Liver (tissue), 9 donors: ENCODE measurements around the gene LRRC55. TPM values are rescaled to one million over a fixed set of nuclear protein-coding genes. Genes with fewer than 3 reads are reported as not detected.

ENCODE experiments used
- DNase-seq: peaks from one replicate; pipeline ENCODE4 v3.0.0-alpha.2; 2017; ENCODE audit warnings: low spot score
- H3K27ac ChIP-seq, 2 donors: one replicate each; pipeline ENCODE4 v1.7.0; 2013; ENCODE audit warnings: inconsistent platforms in 2 of 2, low read length in 2 of 2, control low read depth in 1 of 2, low read depth in 1 of 2, mild to moderate bottlenecking in 1 of 2
- H3K27me3 ChIP-seq, 4 donors: one replicate each; pipeline versions ENCODE4 v1.6.1 to v1.7.0; 2013; ENCODE audit warnings: low read length in 3 of 4, inconsistent platforms in 1 of 4, mild to moderate bottlenecking in 1 of 4, moderate library complexity in 1 of 4; ENCODE audit not compliant: control insufficient read depth in 4 of 4, insufficient read depth in 4 of 4
- H3K36me3 ChIP-seq, 4 donors: one replicate each; pipeline versions ENCODE4 v1.6.1 to v1.7.0; 2013; ENCODE audit warnings: low read length in 3 of 4, mild to moderate bottlenecking in 3 of 4, low read depth in 1 of 4, moderate library complexity in 1 of 4; ENCODE audit not compliant: control insufficient read depth in 4 of 4, insufficient read depth in 3 of 4
- H3K4me1 ChIP-seq, 4 donors: one replicate each; pipeline versions ENCODE4 v1.6.1 to v1.7.0; 2013; ENCODE audit warnings: low read length in 3 of 4, mild to moderate bottlenecking in 3 of 4, moderate library complexity in 1 of 4; ENCODE audit not compliant: control insufficient read depth in 4 of 4, insufficient read depth in 4 of 4
- H3K4me3 ChIP-seq, 3 donors: one replicate each; pipeline versions ENCODE4 v1.6.1 to v1.7.0; 2013; ENCODE audit warnings: low read length in 3 of 3, control low read depth in 1 of 3, low read depth in 1 of 3, mild to moderate bottlenecking in 1 of 3
- H3K9ac ChIP-seq, 2 donors: one replicate each; pipeline ENCODE4 v1.7.0; 2013; ENCODE audit warnings: low read length in 2 of 2, mild to moderate bottlenecking in 2 of 2, moderate library complexity in 2 of 2, control low read depth in 1 of 2, low read depth in 1 of 2
- H3K9me3 ChIP-seq, 4 donors: one replicate each; pipeline versions ENCODE4 v1.6.1 to v1.7.0; 2013; ENCODE audit warnings: low read length in 3 of 4; ENCODE audit not compliant: control insufficient read depth in 4 of 4
- ATF3 ChIP-seq: IDR thresholded peaks from 2 replicates; pipeline ENCODE4 v1.6.1; 2016; ENCODE audit warnings: antibody characterized with exemption
- CTCF ChIP-seq: fragments of 150-350 bp; IDR thresholded peaks from 2 replicates; pipeline ENCODE4 v1.5.1; 2017; ENCODE audit warnings: improper control_type of control experiment, low read depth, low read length; ENCODE audit not compliant: missing input control
- FOXA1 ChIP-seq: IDR thresholded peaks from 2 replicates; pipeline ENCODE4 v1.6.1; 2016; ENCODE audit warnings: antibody characterized with exemption
- FOXA2 ChIP-seq: IDR thresholded peaks from 2 replicates; pipeline ENCODE4 v1.6.1; 2016; ENCODE audit warnings: antibody characterized with exemption
- GABPA ChIP-seq, 2 donors: IDR thresholded peaks in 1 of 2; conservative IDR thresholded peaks in 1 of 2; 2 replicates each; pipeline ENCODE4 v1.6.1; 2016; ENCODE audit warnings: antibody characterized with exemption in 2 of 2, mild to moderate bottlenecking in 1 of 2, moderate library complexity in 1 of 2
- HNF4A ChIP-seq, 2 donors: conservative IDR thresholded peaks; 2 replicates each; pipeline ENCODE4 v1.6.1; 2016; ENCODE audit warnings: antibody characterized with exemption in 2 of 2, mild to moderate bottlenecking in 2 of 2
- HNF4G ChIP-seq: IDR thresholded peaks from 2 replicates; pipeline ENCODE4 v1.6.1; 2016; ENCODE audit warnings: antibody characterized with exemption
- JUND ChIP-seq, 2 donors: IDR thresholded peaks; 2 replicates each; pipeline ENCODE4 v1.6.1; 2016; ENCODE audit warnings: antibody characterized with exemption in 2 of 2
- RAD21 ChIP-seq, 2 donors: IDR thresholded peaks; 2 replicates each; pipeline ENCODE4 v1.6.1; 2016; ENCODE audit warnings: antibody characterized with exemption in 2 of 2, mild to moderate bottlenecking in 2 of 2
- REST ChIP-seq: IDR thresholded peaks from 2 replicates; pipeline ENCODE4 v1.6.1; 2016; ENCODE audit warnings: antibody characterized with exemption, mild to moderate bottlenecking
- RXRA ChIP-seq, 2 donors: IDR thresholded peaks; 2 replicates each; pipeline ENCODE4 v1.6.1; 2017 to 2018; ENCODE audit warnings: antibody characterized with exemption in 2 of 2, mild to moderate bottlenecking in 1 of 2
- TAF1 ChIP-seq: conservative IDR thresholded peaks from 2 replicates; pipeline ENCODE4 v1.6.1; 2016; ENCODE audit warnings: antibody characterized with exemption, mild to moderate bottlenecking
- ZBTB33 ChIP-seq: IDR thresholded peaks from 2 replicates; pipeline ENCODE4 v1.6.1; 2016; ENCODE audit warnings: antibody characterized with exemption
- WGBS: extraction: QIAGEN DNeasy Blood & Tissue Kit; methylation state at CpG from one replicate; pipeline ENCODE4 v1.1.7; 2013; 5-methylcytosine and 5-hydroxymethylcytosine counted together
- polyA plus RNA-seq, 2 donors: library from polyadenylated mRNA; stranded (reverse) in 1 of 2; unstranded in 1 of 2; fragments of 200-250 nt in 1 of 2; fragments of >200 nt in 1 of 2; fragmentation: Nextera tagmentation in 1 of 2; extraction: Ambion mirVana in 1 of 2; gene quantifications; one replicate each; pipeline versions ENCODE4 v1.2.1 to v1.2.3, GENCODE V29; 2013 to 2015
- total RNA-seq, 2 donors: library from RNA; depleted of rRNA; stranded (reverse); fragments of >200 nt; gene quantifications; one replicate each; pipeline ENCODE4 v1.2.3, GENCODE V29; 2014
- donor health status: healthy.
- donor health status: healthy.
- donor health status: healthy.
- donor health status: healthy.
- donor health status: healthy.

LRRC55 gene
- total and polyA plus RNA-seq, 4 donors: under 0.01 to 1.5 (median 0.72) TPM

GRCh38 chr11:57182896-57183295, 1.1 kb downstream of the LRRC55 start (continued):
- TF ChIP-seq REST (no peak), FOXA2 (no peak), HNF4A (conservative IDR thresholded peaks at IDR 0.05) (no peak), ATF3 (no peak), RAD21 (IDR thresholded peaks at IDR 0.05) (no peak)

GRCh38 chr11:57190548-57190947, 8.8 kb downstream of the LRRC55 start:
- no peak for DNase-seq
- WGBS: 89% methylated on average over 4 of the region's 4 CpGs

GRCh38 chr11:57191311-57192219, 9.8 kb downstream of the LRRC55 start:
- no peaks in the 10 kb centered on the region for H3K27me3 ChIP-seq
- H3K9ac ChIP-seq: no peak overlapping the region
- TF ChIP-seq JUND (IDR thresholded peaks at IDR 0.05) (no peak), RXRA (IDR thresholded peaks at IDR 0.05) (no peak), GABPA (IDR thresholded peaks at IDR 0.05 in 1 of 2, conservative IDR thresholded peaks at IDR 0.05 in 1 of 2) (no peak), FOXA2 (no peak), ZBTB33 (no peak), CTCF (no peak), RAD21 (IDR thresholded peaks at IDR 0.05) (no peak), HNF4G (no peak)

More at GRCh38 chr11:57190548-57190947, 8.8 kb downstream of the LRRC55 start:
- Histone ChIP-seq H3K27ac (no peak overlapping the region), H3K9ac (no peak overlapping the region), H3K36me3 (no peaks in the 10 kb centered on the region), H3K4me3 (no peak overlapping the region), H3K9me3 (no peaks in the 10 kb centered on the region), H3K4me1 (no peaks in the 10 kb centered on the region), H3K27me3 (no peaks in the 10 kb centered on the region)
- TF ChIP-seq TAF1: no peak
- no peak for TF ChIP-seq HNF4G
- no peak for TF ChIP-seq ZBTB33
- TF ChIP-seq FOXA1: no peak

More at GRCh38 chr11:57191311-57192219, 9.8 kb downstream of the LRRC55 start:
- Histone ChIP-seq H3K36me3 (no peaks in the 10 kb centered on the region), H3K9me3 (no peaks in the 10 kb centered on the region), H3K4me3 (no peak overlapping the region), H3K27ac (no peak overlapping the region), H3K4me1 (no peaks in the 10 kb centered on the region)
- no peak for DNase-seq
- 67% methylated on average over 9 of the region's 9 CpGs for WGBS
